KG1 (cell line): ENCODE data around the gene EAF1.
"Not testable (repeated sequence)": the region's sequence is repeated elsewhere in the genome, so short reads cannot be mapped to it uniquely, and the experiment has no call there.

Experiments used
- DNase-seq: peaks from one replicate; lab custom pipeline; 2025; lab: John Stamatoyannopoulos, UW

EAF1 gene

GRCh38 chr3:15427182-15427880 lies at the start of gene EAF1, which contains the start of gene METTL6:
EAF1 (plus strand) TSS chr3:15427598; CDS start chr3:15427780, 182 bp downstream.
METTL6 (minus strand) TSS chr3:15427544; CDS start chr3:15426511, 1,033 bp downstream.
- peak; percentile 89 for DNase-seq

GRCh38 chr3:15377961-15378791 lies 49.2 kb upstream of the EAF1 start:
- peak; percentile 90 for DNase-seq

GRCh38 chr3:15380980-15381890 lies 46.2 kb upstream of the EAF1 start:
- DNase-seq = no peak

GRCh38 chr3:15382405-15382923 lies 44.9 kb upstream of the EAF1 start:
- DNase-seq = no peak

- DNase-seq = no peak
Observed at GRCh38 chr3:15384510-15385237, 42.7 kb upstream of the EAF1 start.

- DNase-seq = not testable (repeated sequence)
Observed at GRCh38 chr3:15385238-15385695, 42.1 kb upstream of the EAF1 start.

GRCh38 chr3:15385901-15386653 lies 41.3 kb upstream of the EAF1 start:
- no peak for DNase-seq

GRCh38 chr3:15386654-15386955 lies 40.8 kb upstream of the EAF1 start:
- not testable (repeated sequence) for DNase-seq

GRCh38 chr3:15387171-15387581 lies 40.2 kb upstream of the EAF1 start:
- DNase-seq = no peak

GRCh38 chr3:15387735-15388134 lies 39.7 kb upstream of the EAF1 start:
- no peak for DNase-seq

GRCh38 chr3:15388335-15388734 lies 39.1 kb upstream of the EAF1 start:
- not testable (repeated sequence) for DNase-seq

GRCh38 chr3:15390460-15390859 lies 36.9 kb upstream of the EAF1 start:
- DNase-seq = no peak

- no peak for DNase-seq
Observed at GRCh38 chr3:15391007-15391406, 36.4 kb upstream of the EAF1 start.

- not testable (repeated sequence) for DNase-seq
Observed at GRCh38 chr3:15393252-15393651, 34.1 kb upstream of the EAF1 start.

GRCh38 chr3:15398731-15399133 lies 28.7 kb upstream of the EAF1 start:
- DNase-seq = not testable (repeated sequence)

- DNase-seq = no peak
Observed at GRCh38 chr3:15399970-15400369, 27.4 kb upstream of the EAF1 start.

- DNase-seq = no peak
Observed at GRCh38 chr3:15401936-15402335, 25.5 kb upstream of the EAF1 start.

GRCh38 chr3:15403495-15403894 lies 23.9 kb upstream of the EAF1 start:
- DNase-seq = no peak

- DNase-seq = no peak
Observed at GRCh38 chr3:15403965-15404364, 23.4 kb upstream of the EAF1 start.

GRCh38 chr3:15404767-15405166 lies 22.6 kb upstream of the EAF1 start:
- DNase-seq = no peak
